SK-N-SH treated with all-trans-retinoic acid at 6 μM for 48 hours (cell line): ENCODE results near the gene HK2.

Source experiments
- BACH2 ChIP-seq: fragments of 250-450 bp; sonication (Bioruptor Pico); IDR thresholded peaks from 2 replicates; pipeline ENCODE4 v1.9.0; 2021; ENCODE audit warnings: mild to moderate bottlenecking, borderline replicate concordance
- ISL1 ChIP-seq: fragments of 250-450 bp; sonication (Bioruptor Pico); IDR thresholded peaks from 2 replicates; pipeline ENCODE4 v2.1.2; 2022; ENCODE audit warnings: mild to moderate bottlenecking, moderate library complexity
- TCF4 ChIP-seq: fragments of 250-450 bp; sonication (Bioruptor Pico); IDR thresholded peaks from 2 replicates; pipeline ENCODE4 v1.8.0; 2021; ENCODE audit warnings: mild to moderate bottlenecking, moderate library complexity, borderline replicate concordance
- TOX ChIP-seq: fragments of 250-450 bp; sonication (Bioruptor Pico); IDR thresholded peaks from 2 replicates; pipeline ENCODE4 v1.8.0; 2021; ENCODE audit warnings: mild to moderate bottlenecking, moderate library complexity, borderline replicate concordance
- TF ChIP-seq, protein P1 (sequence below): fragments of 250-450 bp; sonication (Bioruptor Pico); IDR thresholded peaks from 2 replicates; pipeline ENCODE4 v1.5.0; 2020; ENCODE audit warnings: mild to moderate bottlenecking, moderate library complexity
- TF ChIP-seq, protein P2 (sequence below): fragments of 250-450 bp; sonication (Bioruptor Pico); IDR thresholded peaks from 2 replicates; pipeline ENCODE4 v1.5.1; 2020; ENCODE audit warnings: low read depth, mild to moderate bottlenecking, moderate library complexity
- TF ChIP-seq, protein P3 (sequence below): fragments of 250-450 bp; sonication (Bioruptor Pico); IDR thresholded peaks from 2 replicates; pipeline ENCODE4 v1.8.0; 2020; ENCODE audit warnings: mild to moderate bottlenecking, moderate library complexity, borderline replicate concordance
- TF ChIP-seq, protein P4 (sequence below): fragments of 250-450 bp; sonication (Bioruptor Pico); IDR thresholded peaks from 2 replicates; pipeline ENCODE4 v1.8.0; 2021; ENCODE audit warnings: low read depth, mild to moderate bottlenecking, moderate library complexity, borderline replicate concordance

DNA sequence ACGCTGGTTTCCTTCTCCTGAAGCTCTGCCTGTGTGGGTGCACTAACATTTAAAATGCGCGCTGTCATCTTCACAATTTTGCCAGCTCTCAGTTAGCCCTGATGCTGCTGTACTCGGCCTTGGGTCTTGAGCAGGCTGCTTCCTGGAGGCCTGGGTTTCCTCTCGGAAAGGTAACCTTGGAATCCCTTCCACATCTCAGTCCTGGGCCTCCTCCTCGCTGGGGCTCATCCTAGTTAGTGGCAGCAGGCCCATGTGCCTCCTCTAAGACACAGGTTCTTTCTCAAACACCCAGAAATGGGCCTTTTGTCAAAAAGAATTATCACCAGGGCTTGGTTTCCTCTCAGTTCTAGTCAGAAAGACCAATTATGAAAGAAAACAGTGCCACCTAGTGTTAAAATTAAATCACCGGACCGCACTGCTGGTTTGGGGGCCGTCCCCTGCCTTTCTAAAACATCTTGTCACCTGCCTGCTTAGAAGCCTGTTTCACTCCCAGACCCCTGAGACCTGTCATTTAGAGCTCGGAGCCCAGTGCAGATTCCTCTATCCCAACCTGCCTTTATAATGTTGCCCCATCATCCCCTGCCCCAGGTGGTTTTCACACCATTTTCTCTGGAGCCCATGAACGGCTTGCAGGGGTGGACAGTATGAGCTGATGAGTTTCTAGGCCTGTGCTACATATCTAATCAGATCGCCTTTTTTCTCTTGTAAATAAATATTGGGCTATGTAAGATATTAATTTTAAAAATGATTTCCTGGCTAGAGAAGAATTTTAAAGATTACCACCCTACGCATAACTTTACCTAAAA is 42.4 kb downstream of the HK2 start:
- TF ChIP-seq, protein P1, sequence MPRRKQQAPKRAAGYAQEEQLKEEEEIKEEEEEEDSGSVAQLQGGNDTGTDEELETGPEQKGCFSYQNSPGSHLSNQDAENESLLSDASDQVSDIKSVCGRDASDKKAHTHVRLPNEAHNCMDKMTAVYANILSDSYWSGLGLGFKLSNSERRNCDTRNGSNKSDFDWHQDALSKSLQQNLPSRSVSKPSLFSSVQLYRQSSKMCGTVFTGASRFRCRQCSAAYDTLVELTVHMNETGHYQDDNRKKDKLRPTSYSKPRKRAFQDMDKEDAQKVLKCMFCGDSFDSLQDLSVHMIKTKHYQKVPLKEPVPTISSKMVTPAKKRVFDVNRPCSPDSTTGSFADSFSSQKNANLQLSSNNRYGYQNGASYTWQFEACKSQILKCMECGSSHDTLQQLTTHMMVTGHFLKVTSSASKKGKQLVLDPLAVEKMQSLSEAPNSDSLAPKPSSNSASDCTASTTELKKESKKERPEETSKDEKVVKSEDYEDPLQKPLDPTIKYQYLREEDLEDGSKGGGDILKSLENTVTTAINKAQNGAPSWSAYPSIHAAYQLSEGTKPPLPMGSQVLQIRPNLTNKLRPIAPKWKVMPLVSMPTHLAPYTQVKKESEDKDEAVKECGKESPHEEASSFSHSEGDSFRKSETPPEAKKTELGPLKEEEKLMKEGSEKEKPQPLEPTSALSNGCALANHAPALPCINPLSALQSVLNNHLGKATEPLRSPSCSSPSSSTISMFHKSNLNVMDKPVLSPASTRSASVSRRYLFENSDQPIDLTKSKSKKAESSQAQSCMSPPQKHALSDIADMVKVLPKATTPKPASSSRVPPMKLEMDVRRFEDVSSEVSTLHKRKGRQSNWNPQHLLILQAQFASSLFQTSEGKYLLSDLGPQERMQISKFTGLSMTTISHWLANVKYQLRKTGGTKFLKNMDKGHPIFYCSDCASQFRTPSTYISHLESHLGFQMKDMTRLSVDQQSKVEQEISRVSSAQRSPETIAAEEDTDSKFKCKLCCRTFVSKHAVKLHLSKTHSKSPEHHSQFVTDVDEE (CRISPR knock-in tag), result no peak
- TF ChIP-seq TOX (CRISPR knock-in tag) (no peak), ISL1 (CRISPR knock-in tag) (no peak), BACH2 (no peak), TCF4 (CRISPR knock-in tag) (no peak)
- TF ChIP-seq, protein P2, sequence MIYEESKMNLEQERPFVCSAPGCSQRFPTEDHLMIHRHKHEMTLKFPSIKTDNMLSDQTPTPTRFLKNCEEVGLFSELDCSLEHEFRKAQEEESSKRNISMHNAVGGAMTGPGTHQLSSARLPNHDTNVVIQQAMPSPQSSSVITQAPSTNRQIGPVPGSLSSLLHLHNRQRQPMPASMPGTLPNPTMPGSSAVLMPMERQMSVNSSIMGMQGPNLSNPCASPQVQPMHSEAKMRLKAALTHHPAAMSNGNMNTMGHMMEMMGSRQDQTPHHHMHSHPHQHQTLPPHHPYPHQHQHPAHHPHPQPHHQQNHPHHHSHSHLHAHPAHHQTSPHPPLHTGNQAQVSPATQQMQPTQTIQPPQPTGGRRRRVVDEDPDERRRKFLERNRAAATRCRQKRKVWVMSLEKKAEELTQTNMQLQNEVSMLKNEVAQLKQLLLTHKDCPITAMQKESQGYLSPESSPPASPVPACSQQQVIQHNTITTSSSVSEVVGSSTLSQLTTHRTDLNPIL, result no peak
- TF ChIP-seq, protein P3, sequence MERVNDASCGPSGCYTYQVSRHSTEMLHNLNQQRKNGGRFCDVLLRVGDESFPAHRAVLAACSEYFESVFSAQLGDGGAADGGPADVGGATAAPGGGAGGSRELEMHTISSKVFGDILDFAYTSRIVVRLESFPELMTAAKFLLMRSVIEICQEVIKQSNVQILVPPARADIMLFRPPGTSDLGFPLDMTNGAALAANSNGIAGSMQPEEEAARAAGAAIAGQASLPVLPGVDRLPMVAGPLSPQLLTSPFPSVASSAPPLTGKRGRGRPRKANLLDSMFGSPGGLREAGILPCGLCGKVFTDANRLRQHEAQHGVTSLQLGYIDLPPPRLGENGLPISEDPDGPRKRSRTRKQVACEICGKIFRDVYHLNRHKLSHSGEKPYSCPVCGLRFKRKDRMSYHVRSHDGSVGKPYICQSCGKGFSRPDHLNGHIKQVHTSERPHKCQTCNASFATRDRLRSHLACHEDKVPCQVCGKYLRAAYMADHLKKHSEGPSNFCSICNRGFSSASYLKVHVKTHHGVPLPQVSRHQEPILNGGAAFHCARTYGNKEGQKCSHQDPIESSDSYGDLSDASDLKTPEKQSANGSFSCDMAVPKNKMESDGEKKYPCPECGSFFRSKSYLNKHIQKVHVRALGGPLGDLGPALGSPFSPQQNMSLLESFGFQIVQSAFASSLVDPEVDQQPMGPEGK (CRISPR knock-in tag), result no peak
- TF ChIP-seq, protein P4, sequence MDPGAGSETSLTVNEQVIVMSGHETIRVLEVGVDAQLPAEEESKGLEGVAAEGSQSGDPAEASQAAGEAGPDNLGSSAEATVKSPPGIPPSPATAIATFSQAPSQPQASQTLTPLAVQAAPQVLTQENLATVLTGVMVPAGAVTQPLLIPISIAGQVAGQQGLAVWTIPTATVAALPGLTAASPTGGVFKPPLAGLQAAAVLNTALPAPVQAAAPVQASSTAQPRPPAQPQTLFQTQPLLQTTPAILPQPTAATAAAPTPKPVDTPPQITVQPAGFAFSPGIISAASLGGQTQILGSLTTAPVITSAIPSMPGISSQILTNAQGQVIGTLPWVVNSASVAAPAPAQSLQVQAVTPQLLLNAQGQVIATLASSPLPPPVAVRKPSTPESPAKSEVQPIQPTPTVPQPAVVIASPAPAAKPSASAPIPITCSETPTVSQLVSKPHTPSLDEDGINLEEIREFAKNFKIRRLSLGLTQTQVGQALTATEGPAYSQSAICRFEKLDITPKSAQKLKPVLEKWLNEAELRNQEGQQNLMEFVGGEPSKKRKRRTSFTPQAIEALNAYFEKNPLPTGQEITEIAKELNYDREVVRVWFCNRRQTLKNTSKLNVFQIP, result no peak
